GM19025 (cell line): ENCODE data around the gene CMTM4.
"Not testable (repeated sequence)": the region's sequence is repeated elsewhere in the genome, so short reads cannot be mapped to it uniquely, and the experiment has no call there.

ENCODE experiments used
- ATAC-seq: cut with Tn5 transposase; IDR thresholded peaks from one replicate; pipeline ENCODE4 v1.9.1; 2021; ENCODE audit warnings: mild to moderate bottlenecking, low read depth, moderate library complexity; ENCODE audit not compliant: unreplicated experiment

Gene CMTM4

GRCh38 chr16:66677179-66677578, 19.4 kb downstream of the CMTM4 start:
- ATAC-seq = no peak

- no peak for ATAC-seq
Measured at GRCh38 chr16:66676599-66676998, 19.9 kb downstream of the CMTM4 start.

- ATAC-seq = no peak
Measured at GRCh38 chr16:66673691-66674090, 22.9 kb downstream of the CMTM4 start.

- no peak for ATAC-seq
Measured at GRCh38 chr16:66670691-66671388, 25.7 kb downstream of the CMTM4 start.

- ATAC-seq = no peak
Measured at GRCh38 chr16:66668777-66669444, 27.6 kb downstream of the CMTM4 start.

GRCh38 chr16:66667944-66668343, 28.6 kb downstream of the CMTM4 start:
- ATAC-seq = no peak

GRCh38 chr16:66662445-66663194, 33.9 kb downstream of the CMTM4 start:
- no peak for ATAC-seq

GRCh38 chr16:66661671-66662346, 34.7 kb downstream of the CMTM4 start:
- not testable (repeated sequence) for ATAC-seq

- no peak for ATAC-seq
Measured at GRCh38 chr16:66661210-66661560, 35.4 kb downstream of the CMTM4 start.

- ATAC-seq = no peak
Measured at GRCh38 chr16:66660422-66661209, 35.9 kb downstream of the CMTM4 start.

GRCh38 chr16:66658860-66659190, 37.7 kb downstream of the CMTM4 start:
- no peak for ATAC-seq

- ATAC-seq = no peak
Measured at GRCh38 chr16:66658143-66658859, 38.2 kb downstream of the CMTM4 start.

GRCh38 chr16:66656547-66656946, 40.0 kb downstream of the CMTM4 start:
- no peak for ATAC-seq

GRCh38 chr16:66653581-66654350, 42.8 kb downstream of the CMTM4 start:
- no peak for ATAC-seq

GRCh38 chr16:66652661-66653360, 43.7 kb downstream of the CMTM4 start:
- no peak for ATAC-seq

GRCh38 chr16:66651965-66652364, 44.6 kb downstream of the CMTM4 start:
- ATAC-seq = no peak

- no peak for ATAC-seq
Measured at GRCh38 chr16:66651474-66651765, 45.1 kb downstream of the CMTM4 start.

- ATAC-seq = peak; percentile 84
Measured at GRCh38 chr16:66650707-66651473, 45.7 kb downstream of the CMTM4 start.
